GM12892 (cell line): Measurements from ENCODE around the gene EMILIN3.

Source experiments
- POLR2A ChIP-seq: IDR thresholded peaks from 2 replicates; pipeline ENCODE4 v1.6.1; 2011; ENCODE audit warnings: low read depth, low read length, control low read depth
- POLR2AphosphoS5 ChIP-seq: IDR thresholded peaks from 2 replicates; pipeline ENCODE4 v1.6.1; 2011; ENCODE audit warnings: low read depth, low read length, control low read depth

DNA sequence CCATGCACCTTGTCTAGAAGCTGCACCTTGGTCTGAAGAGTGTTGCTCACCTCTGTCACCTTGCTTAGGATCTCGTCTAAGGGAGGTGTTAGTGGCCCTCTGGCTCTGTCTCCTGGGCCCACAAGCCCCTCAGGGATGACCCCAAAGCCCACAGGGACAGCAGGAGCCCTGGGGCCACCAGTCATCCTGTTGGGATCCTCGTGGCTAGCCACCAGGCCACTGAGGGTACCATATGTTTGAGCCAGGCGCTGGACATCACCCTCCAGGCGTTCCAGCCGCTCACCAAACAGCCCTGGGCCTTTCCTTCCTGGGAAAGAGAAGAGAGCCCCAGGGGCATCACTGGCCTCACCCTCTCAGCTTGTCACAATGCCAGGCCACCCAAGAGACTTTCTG is 3.9 kb downstream of the EMILIN3 start:
- TF ChIP-seq POLR2A (no peak), POLR2AphosphoS5 (no peak)
